Panc1 (cell line): ENCODE results near the gene ARPC2.

Experiments
- POLR2AphosphoS5 ChIP-seq: IDR thresholded peaks from 2 replicates; pipeline ENCODE4 v1.6.1; 2012; ENCODE audit warnings: mild to moderate bottlenecking, low read depth, low read length, moderate library complexity
- SIN3A ChIP-seq: IDR thresholded peaks from 2 replicates; pipeline ENCODE4 v1.6.1; 2012; ENCODE audit warnings: low read depth, mild to moderate bottlenecking, low read length, moderate library complexity, borderline replicate concordance; ENCODE audit not compliant: insufficient read depth
- TF ChIP-seq, protein P1 (sequence below): fragments of 450-650 bp; IDR thresholded peaks from 2 replicates; pipeline ENCODE4 v1.5.1; 2017; ENCODE audit warnings: mild to moderate bottlenecking
- TF ChIP-seq, protein P2 (sequence below), 2 experiments: IDR thresholded peaks; 2 replicates each; pipeline ENCODE4 v1.6.1; 2011 to 2012; ENCODE audit warnings: low read depth in 2 of 2, control low read depth in 1 of 2, low read length in 1 of 2, mild to moderate bottlenecking in 1 of 2, moderate library complexity in 1 of 2; ENCODE audit not compliant: insufficient read depth in 1 of 2

DNA sequence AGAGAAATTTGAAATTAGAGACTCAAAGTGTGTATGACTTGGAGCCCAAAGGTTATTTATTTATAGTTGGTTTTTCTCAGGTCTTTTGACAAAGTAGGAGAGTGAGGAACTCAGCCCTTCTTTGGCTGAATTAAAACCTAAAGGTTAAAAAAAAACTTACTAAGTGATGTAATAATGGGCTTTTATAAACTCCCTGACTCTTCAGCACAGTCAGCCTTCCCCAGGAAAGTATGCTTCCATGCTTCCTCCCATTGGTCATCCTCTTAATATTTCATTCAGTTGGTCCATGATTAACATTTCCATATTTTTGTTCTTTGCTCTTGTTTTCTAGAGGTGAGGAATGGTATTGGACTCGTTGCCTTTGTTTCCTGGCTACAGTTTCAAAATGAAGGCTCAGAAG lies 7.2 kb downstream of the ARPC2 start:
- TF ChIP-seq POLR2AphosphoS5 = no peak
- TF ChIP-seq, protein P1, sequence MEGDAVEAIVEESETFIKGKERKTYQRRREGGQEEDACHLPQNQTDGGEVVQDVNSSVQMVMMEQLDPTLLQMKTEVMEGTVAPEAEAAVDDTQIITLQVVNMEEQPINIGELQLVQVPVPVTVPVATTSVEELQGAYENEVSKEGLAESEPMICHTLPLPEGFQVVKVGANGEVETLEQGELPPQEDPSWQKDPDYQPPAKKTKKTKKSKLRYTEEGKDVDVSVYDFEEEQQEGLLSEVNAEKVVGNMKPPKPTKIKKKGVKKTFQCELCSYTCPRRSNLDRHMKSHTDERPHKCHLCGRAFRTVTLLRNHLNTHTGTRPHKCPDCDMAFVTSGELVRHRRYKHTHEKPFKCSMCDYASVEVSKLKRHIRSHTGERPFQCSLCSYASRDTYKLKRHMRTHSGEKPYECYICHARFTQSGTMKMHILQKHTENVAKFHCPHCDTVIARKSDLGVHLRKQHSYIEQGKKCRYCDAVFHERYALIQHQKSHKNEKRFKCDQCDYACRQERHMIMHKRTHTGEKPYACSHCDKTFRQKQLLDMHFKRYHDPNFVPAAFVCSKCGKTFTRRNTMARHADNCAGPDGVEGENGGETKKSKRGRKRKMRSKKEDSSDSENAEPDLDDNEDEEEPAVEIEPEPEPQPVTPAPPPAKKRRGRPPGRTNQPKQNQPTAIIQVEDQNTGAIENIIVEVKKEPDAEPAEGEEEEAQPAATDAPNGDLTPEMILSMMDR = no peak
- TF ChIP-seq SIN3A = no peak
- TF ChIP-seq, protein P2, sequence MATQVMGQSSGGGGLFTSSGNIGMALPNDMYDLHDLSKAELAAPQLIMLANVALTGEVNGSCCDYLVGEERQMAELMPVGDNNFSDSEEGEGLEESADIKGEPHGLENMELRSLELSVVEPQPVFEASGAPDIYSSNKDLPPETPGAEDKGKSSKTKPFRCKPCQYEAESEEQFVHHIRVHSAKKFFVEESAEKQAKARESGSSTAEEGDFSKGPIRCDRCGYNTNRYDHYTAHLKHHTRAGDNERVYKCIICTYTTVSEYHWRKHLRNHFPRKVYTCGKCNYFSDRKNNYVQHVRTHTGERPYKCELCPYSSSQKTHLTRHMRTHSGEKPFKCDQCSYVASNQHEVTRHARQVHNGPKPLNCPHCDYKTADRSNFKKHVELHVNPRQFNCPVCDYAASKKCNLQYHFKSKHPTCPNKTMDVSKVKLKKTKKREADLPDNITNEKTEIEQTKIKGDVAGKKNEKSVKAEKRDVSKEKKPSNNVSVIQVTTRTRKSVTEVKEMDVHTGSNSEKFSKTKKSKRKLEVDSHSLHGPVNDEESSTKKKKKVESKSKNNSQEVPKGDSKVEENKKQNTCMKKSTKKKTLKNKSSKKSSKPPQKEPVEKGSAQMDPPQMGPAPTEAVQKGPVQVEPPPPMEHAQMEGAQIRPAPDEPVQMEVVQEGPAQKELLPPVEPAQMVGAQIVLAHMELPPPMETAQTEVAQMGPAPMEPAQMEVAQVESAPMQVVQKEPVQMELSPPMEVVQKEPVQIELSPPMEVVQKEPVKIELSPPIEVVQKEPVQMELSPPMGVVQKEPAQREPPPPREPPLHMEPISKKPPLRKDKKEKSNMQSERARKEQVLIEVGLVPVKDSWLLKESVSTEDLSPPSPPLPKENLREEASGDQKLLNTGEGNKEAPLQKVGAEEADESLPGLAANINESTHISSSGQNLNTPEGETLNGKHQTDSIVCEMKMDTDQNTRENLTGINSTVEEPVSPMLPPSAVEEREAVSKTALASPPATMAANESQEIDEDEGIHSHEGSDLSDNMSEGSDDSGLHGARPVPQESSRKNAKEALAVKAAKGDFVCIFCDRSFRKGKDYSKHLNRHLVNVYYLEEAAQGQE (IDR thresholded peaks at IDR 0.05; ENCODE audit: insufficient read depth in 1 of 2, low read depth in 2 of 2, low read length in 1 of 2) = no peak
